COLO668 (cell line): ENCODE data around the gene MOB3C.

Experiments used
- DNase-seq: peaks from one replicate; lab custom pipeline; 2025; ENCODE audit not compliant: unreplicated experiment; lab: John Stamatoyannopoulos, UW

Gene MOB3C

GRCh38 chr1:46580140-46580903 lies 36.3 kb downstream of the MOB3C start:
- no peak for DNase-seq

- no peak for DNase-seq
Observed at GRCh38 chr1:46577671-46578070, 38.9 kb downstream of the MOB3C start.

- no peak for DNase-seq
Observed at GRCh38 chr1:46576596-46576995, 40.0 kb downstream of the MOB3C start.

GRCh38 chr1:46575778-46576177 lies 40.8 kb downstream of the MOB3C start:
- DNase-seq: no peak

GRCh38 chr1:46575300-46575699 lies 41.3 kb downstream of the MOB3C start:
- no peak for DNase-seq

- DNase-seq: no peak
Observed at GRCh38 chr1:46571691-46572225, 44.9 kb downstream of the MOB3C start.

- DNase-seq: no peak
Observed at GRCh38 chr1:46569884-46570725, 46.5 kb downstream of the MOB3C start.

- DNase-seq: no peak
Observed at GRCh38 chr1:46569116-46569515, 47.5 kb downstream of the MOB3C start.

- no peak for DNase-seq
Observed at GRCh38 chr1:46568461-46568891, 48.1 kb downstream of the MOB3C start.

GRCh38 chr1:46563341-46563740 lies 53.3 kb downstream of the MOB3C start:
- DNase-seq: no peak

- DNase-seq: no peak
Observed at GRCh38 chr1:46562498-46562897, 54.1 kb downstream of the MOB3C start.

GRCh38 chr1:46558966-46559365 lies 57.6 kb downstream of the MOB3C start:
- no peak for DNase-seq

- DNase-seq: no peak
Observed at GRCh38 chr1:46558141-46558963, 58.3 kb downstream of the MOB3C start.
